ENCODE results near the gene FAF2. TPM values are rescaled to one million over a fixed set of nuclear protein-coding genes. Genes with fewer than 3 reads are reported as not detected.
A peak's percentile ranks its signal among the peaks of the same experiment; 100 is the strongest.

The FAF2 gene
- polyA plus RNA-seq, 1 experiment = 68.7 TPM

GRCh38 chr5:176530983-176531901, 83.1 kb downstream of the FAF2 start:
- peak; percentile 42 for DNase-seq (ENCODE audit: low read depth, low spot score)
- Histone ChIP-seq H3K27ac (ENCODE audit: low read depth, low read length) (peak overlapping the region; percentile 39), H3K4me3 (ENCODE audit: low read depth, low read length) (no peak overlapping the region), H3K9me3 (ENCODE audit: control insufficient read depth, insufficient read depth, low read length) (no peaks in the 10 kb centered on the region; the same call in 1 of the 2 replicates), H3K27me3 (ENCODE audit: control insufficient read depth, insufficient read depth, low read length) (no peaks in the 10 kb centered on the region)
- TF ChIP-seq CTCF (IDR thresholded peaks at IDR 0.05; ENCODE audit: low read depth, low read length) = no peak
- POLR2A ChIA-PET = no interaction called here
- CTCF ChIA-PET = interaction anchor here (1.9 kb wide), 1 partner anchor 83 kb away, joined by 9 read pairs; the partner anchor contains the start of gene FAF2

GRCh38 chr5:176531902-176532493, 83.8 kb downstream of the FAF2 start:
- ChIA-PET POLR2A (no interaction called here), CTCF (interaction anchor here (1.9 kb wide), 1 partner anchor 84 kb away, joined by 9 read pairs; the partner anchor contains the start of gene FAF2)
- H3K27me3 ChIP-seq (ENCODE audit: control insufficient read depth, insufficient read depth, low read length) = no peaks in the 10 kb centered on the region
- no peak for DNase-seq (ENCODE audit: low read depth, low spot score)
- no peak overlapping the region for H3K4me3 ChIP-seq (ENCODE audit: low read depth, low read length)
- no peak for TF ChIP-seq CTCF (IDR thresholded peaks at IDR 0.05; ENCODE audit: low read depth, low read length)
- H3K27ac ChIP-seq (ENCODE audit: low read depth, low read length) = peak overlapping the region; percentile 39
- no peaks in the 10 kb centered on the region; the same call in 1 of the 2 replicates for H3K9me3 ChIP-seq (ENCODE audit: control insufficient read depth, insufficient read depth, low read length)

GRCh38 chr5:176532795-176533194, 84.6 kb downstream of the FAF2 start:
- no peak overlapping the region for H3K4me3 ChIP-seq (ENCODE audit: low read depth, low read length)
- no peak overlapping the region for H3K27ac ChIP-seq (ENCODE audit: low read depth, low read length)
- H3K27me3 ChIP-seq (ENCODE audit: control insufficient read depth, insufficient read depth, low read length) = no peaks in the 10 kb centered on the region
- DNase-seq (ENCODE audit: low read depth, low spot score) = no peak
- ChIA-PET POLR2A (interaction anchor here (0.6 kb wide), 1 partner anchor 145 kb away, joined by 3 read pairs; the partner anchor contains the start of gene NOP16), CTCF (interaction anchor here (1.9 to 7.3 kb wide), 2 partner anchors 85 kb away, joined by 9 to 41 read pairs; partner anchors contain the start of gene FAF2)
- no peak for TF ChIP-seq CTCF (IDR thresholded peaks at IDR 0.05; ENCODE audit: low read depth, low read length)
- H3K9me3 ChIP-seq (ENCODE audit: control insufficient read depth, insufficient read depth, low read length) = no peaks in the 10 kb centered on the region; the same call in 1 of the 2 replicates

- CTCF ChIA-PET = interaction anchor here (1.0 to 7.3 kb wide), 2 partner anchors 10 to 85 kb away, joined by 7 to 41 read pairs; partner anchors contain the start of gene FAF2
Measured at GRCh38 chr5:176533390-176533789, 85.2 kb downstream of the FAF2 start.

More at GRCh38 chr5:176533390-176533789, 85.2 kb downstream of the FAF2 start:
- Histone ChIP-seq H3K27me3 (ENCODE audit: control insufficient read depth, insufficient read depth, low read length) (no peaks in the 10 kb centered on the region), H3K9me3 (ENCODE audit: control insufficient read depth, insufficient read depth, low read length) (no peaks in the 10 kb centered on the region; the same call in 1 of the 2 replicates), H3K4me3 (ENCODE audit: low read depth, low read length) (no peak overlapping the region), H3K27ac (ENCODE audit: low read depth, low read length) (no peak overlapping the region)
- no peak for TF ChIP-seq CTCF (IDR thresholded peaks at IDR 0.05; ENCODE audit: low read depth, low read length)
- no peak for DNase-seq (ENCODE audit: low read depth, low spot score)
- POLR2A ChIA-PET = interaction anchor here (0.6 kb wide), 2 partner anchors 73 to 145 kb away, joined by 3 read pairs; partner anchors contain the start of gene NOP16

Measured in AG04450 (cell line).